Suppressor macrophage (primary cell): ENCODE results near the gene TMEM69.
"Not testable (repeated sequence)": the region's sequence is repeated elsewhere in the genome, so short reads cannot be mapped to it uniquely, and the experiment has no call there.

Source experiments
- DNase-seq, 4 experiments: peaks; one replicate each; pipeline ENCODE4 v3.0.0-alpha.2; 2020 to 2022

Gene TMEM69

DNA sequence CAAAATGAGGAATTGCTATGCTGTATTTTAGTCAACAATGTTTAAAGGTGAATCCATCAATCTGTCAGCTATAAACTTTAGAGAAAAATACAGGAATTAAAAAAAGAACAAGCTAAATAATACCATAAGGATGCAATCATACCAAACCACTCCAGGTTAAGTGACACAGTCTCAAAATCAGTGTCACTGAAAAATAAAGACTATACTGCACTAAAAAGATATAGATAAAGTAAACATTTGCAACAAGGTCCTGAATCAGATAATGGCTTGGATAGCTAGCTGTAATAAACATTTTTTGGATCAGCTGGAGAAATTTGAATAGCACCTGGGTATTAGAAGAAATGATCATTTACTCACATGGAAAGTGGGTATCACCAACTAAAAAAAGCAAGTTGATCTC is 9.5 kb upstream of the TMEM69 start:
- no peak for DNase-seq

DNA sequence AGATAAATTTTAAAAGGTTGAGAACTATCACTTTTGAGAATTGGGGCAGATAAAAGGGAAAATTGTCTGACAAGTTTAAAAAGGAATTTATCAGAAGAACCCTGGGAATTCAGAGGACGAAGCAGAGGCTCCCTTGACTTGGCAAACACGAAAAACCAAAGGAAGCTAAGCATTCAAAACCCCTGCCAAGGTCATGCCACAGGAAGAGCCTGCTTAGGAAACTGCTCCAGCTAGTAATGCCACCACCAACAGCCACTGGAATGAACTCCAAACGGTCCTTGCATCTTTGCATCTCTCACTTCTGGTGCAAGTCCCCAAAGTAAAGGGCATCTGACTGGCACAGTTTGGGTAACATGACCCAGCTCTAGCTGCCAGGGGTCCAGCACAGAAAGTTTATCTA is 8.9 kb upstream of the TMEM69 start:
- no peak for DNase-seq

DNA sequence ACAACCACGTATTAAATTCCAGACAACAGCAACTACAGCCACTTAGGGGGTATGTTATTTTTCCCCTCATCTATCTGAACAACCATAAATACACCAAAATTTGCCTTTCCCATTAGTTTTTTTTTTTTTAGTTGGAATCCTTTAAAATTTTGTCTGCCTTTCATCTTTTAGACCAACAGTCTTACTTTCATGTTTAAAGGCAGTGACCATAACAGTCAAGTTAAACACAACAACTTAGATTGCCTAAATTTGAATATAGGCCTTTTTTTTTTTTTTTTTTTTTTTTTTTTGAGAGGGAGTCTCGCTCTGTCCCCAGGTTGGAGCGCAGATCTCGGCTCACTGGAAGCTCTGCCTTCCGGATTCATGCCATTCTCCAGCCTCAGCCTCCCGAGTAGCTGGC is 5.0 kb upstream of the TMEM69 start:
- DNase-seq: no peak

DNA sequence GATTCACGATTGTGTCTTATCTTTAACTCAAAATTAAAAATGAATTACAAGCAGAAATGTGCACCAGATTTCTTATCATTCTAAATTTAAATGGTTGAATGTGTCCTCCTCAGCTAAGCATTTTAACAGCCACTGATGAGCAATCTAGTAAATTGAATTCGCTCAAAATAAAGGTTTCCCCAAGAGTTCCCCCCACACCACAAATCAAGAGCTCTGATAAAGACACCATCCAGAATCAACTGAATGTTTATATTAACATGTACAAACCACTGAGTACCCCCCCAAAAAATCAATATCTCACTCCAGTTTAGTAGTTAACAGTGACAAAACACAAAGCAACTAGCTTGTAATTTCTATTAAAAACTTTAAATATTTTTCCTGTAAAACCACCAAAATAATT is 3.6 kb upstream of the TMEM69 start:
- DNase-seq: no peak

DNA sequence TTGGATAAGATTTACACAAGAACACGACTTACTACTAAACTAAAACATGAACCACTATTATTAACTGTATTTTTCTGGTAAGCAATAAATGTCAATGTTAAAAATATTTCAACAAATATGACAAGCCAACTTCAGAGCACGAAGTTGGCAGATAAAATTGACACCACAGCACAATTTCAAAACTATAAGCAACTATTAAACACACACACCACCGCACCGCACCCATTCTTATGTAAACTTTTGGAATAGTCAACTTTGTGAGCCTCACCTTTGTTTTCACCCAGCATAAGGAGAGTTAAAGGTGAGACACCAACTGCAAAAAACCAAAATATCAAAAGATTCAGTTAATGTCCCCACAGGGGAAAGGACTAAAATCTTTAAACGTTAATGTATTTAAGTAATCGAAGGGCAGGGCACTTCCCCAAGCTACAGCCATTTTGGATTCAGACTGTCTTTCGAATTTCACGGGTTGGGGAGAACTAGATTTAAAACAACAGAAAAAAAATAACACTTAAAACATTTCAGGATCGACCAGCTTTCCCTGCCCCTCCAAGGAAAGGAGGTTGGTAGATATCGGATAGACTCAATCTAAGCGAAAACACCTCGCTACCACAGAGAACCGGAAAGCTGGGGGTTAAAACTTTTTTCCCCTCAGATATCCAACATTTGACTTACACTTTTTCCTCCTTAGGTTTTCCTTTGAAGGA is 2.5 kb upstream of the TMEM69 start:
- DNase-seq: peak; percentile 38 to 57 (median 50)

DNA sequence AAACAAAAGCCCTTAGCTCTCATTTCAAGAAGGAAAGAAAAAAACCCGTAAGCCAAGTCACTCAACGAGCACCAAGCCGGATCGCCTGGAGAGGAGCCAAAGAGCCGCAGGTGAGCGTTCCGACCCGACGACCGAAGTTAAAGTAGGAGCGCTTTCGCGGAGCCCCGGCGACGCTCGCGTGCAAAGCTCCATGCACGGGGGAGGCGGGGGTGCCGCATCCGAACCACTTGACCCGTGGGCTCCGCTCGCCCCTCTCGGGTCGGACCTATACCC is 2.0 kb upstream of the TMEM69 start:
- DNase-seq: peak; percentile 51 to 71 (median 54)

DNA sequence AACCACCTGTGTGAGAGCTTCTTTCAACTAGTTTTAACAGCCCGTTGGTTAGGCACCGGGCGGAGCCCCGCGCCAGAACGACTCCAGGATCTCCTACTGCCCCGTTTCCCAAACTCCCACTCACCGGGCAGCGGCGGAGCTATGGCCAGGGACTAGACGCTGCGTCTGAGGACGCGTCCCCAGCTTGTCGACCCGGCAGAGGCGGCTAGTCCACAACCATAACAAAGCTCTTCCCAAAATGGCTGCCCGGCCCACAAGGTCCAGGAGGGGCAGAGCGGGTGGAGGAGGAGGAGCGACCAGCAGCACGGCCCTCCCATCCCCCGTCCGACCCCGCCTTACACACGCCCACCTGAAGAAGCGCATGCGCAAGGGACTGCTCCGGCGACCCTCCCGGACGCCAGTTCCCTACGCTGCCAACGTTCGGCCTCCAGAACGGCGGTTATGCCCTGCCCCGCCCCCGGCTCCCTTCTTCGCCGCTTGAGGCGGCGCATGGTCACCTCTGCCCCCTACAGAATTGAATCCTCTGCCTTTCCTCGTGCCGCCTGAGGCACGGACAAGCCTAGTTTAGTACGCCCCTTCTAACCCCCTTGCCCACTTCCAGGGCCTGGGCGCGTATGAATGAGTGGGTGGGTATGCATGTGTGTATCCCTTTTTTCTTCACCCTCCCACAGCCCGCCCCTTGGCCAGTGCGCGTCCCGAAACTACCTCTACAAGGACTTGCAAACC is 1.5 kb upstream of the TMEM69 start, which contains the start of gene GPBP1L1:
GPBP1L1 (minus strand) TSS at position 246 of the 726 bp plus-strand sequence. CDS start 27,446 bp downstream, outside the sequence.
- peak; percentile 98 to 99 (median 98) for DNase-seq

DNA sequence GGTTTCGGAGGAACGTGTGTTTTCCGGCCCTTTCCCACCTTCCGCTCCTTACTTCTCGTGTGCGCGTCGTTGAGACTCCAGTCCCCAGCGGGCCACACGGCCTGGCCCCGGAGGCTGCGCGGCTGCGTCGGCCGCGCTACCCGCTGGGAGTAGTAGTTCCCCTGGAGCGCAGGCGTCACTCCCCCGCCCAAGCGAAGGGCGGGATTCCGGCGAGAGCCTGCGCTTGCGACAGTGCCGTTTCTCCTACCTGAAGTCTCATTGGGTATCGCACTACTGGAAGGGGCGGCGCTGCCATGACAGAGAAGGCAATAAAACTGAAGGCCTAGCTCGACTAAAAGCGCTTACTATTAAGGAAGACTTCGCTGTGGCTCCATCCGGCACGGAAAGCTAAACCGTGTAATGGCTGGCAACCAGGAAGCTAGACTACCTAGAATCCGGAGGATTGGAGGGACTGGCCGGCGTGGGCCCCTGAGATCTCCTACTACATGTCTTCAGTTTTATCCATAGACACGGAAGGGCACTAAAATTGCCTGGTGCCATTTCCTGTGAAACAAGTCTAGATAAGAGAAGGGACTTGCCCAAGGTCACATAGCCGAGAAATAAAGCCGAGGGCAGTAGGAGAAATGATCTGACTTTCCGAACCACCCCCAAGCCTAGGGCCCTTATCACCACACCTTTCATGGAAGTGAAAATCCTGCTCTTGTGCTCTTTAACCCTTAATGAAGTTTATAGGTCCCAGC is 797 bp upstream of the TMEM69 start:
- peak; percentile 99 to 100 (median 99) for DNase-seq

DNA sequence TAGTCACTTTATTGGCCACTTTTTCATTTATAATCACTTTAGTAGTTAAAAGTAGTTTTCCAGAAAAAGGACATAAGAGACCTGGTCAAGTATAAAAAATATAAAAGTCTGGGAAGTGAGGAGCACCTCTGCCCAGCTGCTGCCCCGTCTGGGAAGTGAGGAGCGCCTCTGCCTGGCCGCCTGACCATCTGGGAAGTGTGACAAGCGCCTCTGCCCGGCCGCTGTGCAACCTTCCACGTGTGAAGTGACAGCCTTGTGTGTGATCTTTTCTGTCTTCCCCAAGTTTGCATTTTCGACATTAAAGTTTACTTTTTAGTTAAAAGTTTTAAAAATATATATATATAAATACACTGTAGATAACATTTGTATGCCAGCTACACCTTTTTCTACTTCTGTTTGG is 5.8 kb downstream of the TMEM69 start:
- DNase-seq: not testable (repeated sequence)

DNA sequence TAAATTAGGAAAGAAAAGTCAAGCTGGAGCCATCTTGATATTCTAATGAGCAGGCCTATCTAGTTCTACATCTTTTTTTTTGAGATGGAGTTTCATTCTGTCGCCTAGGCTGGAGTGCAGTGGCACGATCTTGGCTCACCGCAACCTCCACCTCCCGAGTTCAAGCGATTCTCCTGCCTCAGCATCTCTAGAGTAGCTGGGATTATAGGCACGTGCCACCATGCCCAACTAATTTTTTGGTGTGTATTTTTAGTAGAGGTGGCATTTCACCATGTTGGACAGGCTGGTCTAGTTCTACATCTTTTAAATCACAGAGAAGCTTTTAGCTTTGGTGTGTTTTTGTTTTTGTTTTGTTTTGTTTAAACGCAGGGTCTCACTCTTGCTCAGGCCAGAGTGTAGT is 6.8 kb downstream of the TMEM69 start:
- no peak for DNase-seq

DNA sequence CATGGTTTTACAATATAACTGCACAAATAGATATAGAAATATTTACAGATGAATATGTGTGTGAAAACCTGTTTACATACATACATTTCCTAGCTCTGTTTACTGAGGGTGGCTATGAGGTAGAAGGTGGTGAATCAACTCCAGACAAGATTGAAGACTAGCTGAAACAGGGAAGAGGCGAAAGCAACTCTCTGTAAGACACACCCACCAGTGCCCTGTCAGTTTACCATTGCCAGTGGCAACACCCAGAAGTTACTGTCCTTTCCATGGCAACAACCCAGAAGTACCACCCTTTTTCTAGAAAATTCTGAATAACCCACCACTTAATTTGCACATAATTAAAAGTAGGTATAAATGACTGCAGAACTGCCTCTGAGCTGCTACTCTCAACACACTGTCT is 16.7 kb downstream of the TMEM69 start:
- no peak for DNase-seq

DNA sequence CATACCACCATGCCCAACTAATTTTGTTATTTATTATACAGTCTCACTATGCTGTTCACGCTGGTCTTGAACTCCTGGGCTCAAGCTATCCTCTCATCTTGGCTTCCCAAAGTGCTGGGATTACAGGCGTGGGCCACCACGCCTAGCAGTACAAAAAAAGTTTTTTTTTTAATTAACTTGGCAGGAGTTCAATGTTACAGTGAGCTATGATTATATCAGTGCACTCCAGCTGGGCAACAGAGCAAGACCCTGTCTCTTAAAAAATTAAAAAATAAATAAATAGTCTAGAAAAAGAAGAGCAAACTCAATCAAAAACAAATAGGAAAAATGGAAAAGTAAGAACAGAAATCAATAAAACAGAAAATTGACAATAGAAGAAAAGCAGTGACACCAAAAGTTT is 25.7 kb downstream of the TMEM69 start:
- no peak for DNase-seq

DNA sequence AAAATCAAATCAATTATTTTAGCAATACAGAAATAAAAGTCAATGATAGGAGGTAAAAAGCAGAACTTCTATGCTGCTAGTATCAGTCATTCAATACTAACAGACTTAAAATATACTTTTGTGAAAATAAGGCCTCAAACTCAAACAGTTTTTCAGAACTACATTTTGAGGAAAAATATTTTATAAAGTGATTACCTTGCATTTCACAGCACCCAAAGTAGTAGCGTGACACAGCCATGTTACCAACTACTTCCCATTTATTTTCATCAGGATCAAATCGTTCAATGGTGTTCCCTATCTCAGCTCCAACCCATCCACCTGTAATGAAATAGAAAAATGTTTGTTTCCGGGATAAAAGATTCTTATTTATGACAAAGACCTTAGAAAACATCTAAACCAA is 28.7 kb downstream of the TMEM69 start:
- no peak for DNase-seq

DNA sequence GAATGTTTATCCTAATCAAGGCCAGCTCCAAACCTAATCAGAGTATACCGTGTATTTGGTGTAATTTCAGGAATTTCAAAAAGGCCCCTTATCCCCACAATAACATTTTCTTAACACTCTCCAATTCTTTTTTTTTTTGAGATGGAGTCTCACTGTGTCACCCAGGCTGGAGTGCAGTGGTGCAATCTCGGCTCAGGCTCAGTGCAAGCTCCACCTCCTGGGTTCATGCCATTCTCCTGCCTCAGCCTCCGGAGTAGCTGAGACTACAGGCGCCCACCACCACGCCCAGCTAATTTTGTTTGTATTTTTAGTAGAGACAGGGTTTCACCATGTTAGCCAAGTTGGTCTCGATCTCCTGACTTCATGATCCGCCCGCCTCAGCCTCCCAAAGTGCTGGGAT is 29.4 kb downstream of the TMEM69 start:
- not testable (repeated sequence) for DNase-seq

DNA sequence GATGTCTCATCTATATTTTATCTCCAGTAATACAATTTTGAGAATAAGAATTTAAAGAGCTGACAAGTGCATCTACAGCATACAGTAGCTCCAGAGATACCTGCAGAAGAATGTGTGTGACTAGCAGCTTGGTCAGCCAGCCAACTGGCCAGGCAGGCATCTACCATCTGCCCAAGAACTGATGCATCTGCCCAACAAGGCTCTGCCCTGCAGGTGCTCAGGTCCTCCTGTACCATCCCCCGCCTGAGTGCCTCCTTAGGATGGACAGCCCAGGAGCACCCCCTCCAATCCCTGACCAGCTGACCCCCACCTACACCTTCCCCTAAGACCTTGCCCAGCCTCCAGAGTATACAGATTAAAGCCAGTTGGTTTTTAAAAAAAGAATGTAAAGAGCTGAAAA is 30.3 kb downstream of the TMEM69 start:
- no peak for DNase-seq

DNA sequence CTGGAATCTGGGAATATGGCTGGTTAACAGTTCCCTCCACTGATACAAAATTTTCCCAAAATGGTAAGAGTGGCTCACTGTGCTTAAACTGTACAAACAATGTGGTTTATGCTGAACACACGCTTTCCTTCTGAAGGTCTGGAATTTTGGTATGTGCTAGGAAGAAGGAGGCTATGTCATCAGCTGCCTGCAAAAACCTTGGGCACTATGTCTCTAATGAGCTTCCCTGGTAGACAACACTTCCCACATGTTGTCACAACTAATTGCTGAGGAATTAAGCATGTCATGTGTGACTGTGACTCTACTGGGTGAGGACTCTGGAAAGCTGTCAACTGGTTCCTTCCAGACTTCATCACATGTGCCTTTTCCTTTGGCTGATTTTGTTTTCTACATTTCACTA is 33.2 kb downstream of the TMEM69 start:
- DNase-seq: no peak

DNA sequence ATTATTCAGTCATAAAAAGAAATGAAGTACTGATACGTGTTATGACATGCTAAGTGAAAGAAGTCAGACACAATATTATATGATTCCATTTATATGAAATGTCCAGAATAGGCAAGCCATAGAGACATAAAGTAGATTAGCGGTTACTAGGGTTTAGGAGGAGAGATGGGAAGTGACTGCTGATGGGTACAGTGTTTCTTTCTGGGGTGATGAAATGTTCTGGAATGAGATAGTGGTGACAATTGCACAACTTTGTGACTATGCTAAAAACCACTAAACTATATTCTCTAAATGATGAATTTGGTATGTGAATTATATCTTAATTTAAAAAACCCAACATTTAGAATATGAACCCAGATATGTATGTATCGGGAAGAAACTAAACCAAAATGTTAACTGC is 34.8 kb downstream of the TMEM69 start:
- DNase-seq: peak; percentile 18 to 63 (median 48)

DNA sequence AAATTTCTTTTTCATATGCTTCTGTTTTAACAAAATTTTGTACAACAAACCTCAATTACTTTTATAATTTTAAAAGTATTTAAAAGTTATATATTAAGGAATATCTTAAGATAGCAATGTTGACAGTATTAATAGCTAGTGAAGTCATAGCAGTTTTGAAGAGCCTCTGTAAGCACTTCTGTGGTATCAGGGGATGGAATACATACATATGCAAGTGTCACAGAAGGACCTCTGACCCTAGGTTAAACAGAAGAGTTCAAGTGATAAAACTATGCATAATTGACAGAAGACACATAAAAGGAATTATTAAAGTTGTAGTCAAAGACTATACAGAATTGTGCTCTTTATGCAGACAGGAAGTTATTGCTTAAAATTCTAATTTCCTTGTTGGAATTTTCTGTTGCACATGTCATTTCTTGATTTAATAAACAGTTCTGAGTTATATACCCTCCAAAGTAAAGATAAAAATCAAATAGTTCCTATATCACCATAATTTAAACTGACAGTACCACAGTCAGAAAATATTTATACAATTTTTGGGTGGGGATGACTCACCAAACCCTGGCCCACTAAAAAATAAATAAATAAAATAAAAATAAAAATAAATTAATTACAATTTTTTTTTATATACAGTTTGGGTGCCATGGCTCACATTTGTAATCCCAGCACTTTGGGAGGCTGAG is 35.4 kb downstream of the TMEM69 start:
- peak in 1 of 4 experiments; percentile 17 for DNase-seq

DNA sequence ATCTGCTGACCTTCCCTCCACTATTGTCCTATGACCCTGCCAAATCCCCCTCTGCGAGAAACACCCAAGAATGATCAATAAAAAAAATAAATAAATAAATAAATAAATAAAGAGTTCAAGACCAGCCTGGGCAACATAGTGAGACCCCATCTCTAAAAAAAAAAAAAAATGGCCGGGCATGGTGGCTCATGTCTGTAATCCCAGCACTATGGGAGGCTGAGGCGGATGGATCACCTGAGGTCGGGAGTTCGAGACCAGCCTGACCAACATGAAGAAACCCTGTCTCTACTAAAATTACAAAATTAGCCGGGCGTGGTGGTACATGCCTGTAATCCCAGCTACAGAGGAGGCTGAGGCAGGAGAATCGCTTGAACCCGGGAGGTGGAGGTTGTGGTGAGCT is 38.0 kb downstream of the TMEM69 start:
- not testable (repeated sequence) for DNase-seq

DNA sequence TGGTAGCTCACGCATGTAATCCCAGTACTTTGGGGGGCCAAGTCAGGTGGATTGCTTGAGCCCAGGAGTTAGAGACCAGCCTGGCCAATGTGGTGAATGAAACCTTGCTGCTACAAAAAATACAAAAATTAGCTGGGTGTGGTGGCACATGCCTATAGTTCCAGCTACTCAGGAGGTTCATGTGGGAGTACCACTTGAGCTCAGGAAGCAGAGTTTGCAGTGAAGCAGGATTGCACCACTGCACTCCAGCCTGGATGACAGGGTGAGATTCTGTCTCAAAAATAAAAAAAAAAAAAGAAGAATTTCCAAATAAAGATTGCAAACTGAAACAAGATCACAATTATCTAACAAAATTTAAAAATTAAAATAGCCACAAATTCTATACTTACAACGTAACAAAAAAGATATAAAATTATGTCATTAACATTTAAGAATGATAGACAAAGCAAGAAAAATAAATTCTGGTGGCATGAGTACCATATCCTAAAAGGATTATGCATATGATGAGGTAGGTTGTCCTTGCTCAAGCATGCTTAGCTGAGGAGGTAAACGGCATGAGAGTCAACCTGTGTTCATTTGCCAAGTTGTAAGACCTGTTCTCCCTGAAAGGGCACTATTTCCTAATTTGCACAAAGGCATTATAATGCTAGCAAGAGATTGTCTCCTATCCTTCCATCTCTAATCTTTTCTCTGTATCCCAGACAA is 42.2 kb downstream of the TMEM69 start:
- DNase-seq: peak; percentile 45 to 72 (median 68)

DNA sequence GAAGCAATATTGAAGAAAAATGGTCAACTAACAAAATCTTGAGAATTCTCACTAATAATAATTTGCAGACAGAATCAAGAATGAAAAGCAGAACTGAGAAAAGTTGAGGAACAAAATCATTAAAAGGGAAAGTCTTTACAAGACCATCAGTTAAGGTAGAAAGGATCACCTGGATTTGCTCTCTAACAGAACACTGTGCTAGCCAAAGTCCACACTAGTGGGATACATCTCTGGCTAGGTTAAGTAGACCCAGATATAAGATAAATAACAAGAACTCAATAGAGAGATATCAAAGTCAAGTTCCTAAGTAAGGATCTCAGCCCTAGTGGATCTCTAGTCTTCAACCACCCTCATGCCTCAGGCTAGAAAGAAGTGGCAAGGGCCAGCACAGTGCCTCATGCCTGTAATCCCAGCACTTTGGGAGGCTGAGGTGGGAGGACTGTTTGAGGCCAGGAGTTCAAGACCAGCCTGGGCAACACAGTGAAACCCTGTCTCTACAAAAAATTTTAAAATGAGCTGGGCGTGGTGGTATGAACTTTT is 42.9 kb downstream of the TMEM69 start:
- DNase-seq: no peak

DNA sequence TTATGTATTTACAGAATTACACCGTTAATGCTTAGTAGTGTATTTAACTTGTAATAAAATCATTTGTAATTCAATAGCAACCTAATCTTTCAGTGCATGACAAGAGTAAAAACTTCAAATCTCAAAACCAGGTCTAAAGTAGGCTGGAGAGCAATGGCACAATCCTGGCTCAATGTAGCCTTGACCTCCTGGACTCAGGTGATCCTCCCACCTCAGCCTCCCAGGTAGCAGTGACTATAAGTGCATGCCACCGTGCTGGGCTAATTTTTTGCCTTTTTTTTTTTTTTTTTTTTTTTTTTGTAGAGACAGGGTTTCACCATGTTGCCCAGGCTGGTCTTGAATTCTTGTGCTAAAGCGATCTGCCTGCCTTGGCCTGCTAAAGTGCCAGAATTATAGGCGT is 51.2 kb downstream of the TMEM69 start:
- no peak for DNase-seq
